B cell (primary cell): ENCODE measurements around the gene KIAA1586. TPM values are rescaled to one million over a fixed set of nuclear protein-coding genes. Genes with fewer than 3 reads are reported as not detected.
"Not testable (repeated sequence)": the region's sequence is repeated elsewhere in the genome, so short reads cannot be mapped to it uniquely, and the experiment has no call there.

ENCODE experiments used
- ATAC-seq: fragments of 200-7000 bp; cut with Tn5 transposase; one replicate; pipeline ENCODE4 v1.10.0; 2021; ENCODE audit warnings: low read depth, mild to moderate bottlenecking, moderate number of reproducible peaks, moderate library complexity
- CTCF ChIA-PET: fragments of 350-600 bp; sonication (Branson Sonifier 250); formaldehyde crosslinking; loops from one replicate; lab custom pipeline; 2021; ENCODE audit warnings: antibody characterized with exemption, inconsistent platforms; lab: Charles Lee
- POLR2A ChIA-PET: fragments of 350-600 bp; sonication (Branson Sonifier 250); formaldehyde crosslinking; loops from one replicate; lab custom pipeline; 2021; ENCODE audit warnings: antibody characterized with exemption; lab: Charles Lee
- DNase-seq: peaks from one replicate; pipeline ENCODE4 v3.0.0; 2013
- H2AFZ ChIP-seq: 2 replicates; pipeline ENCODE4 v1.6.1; 2012; ENCODE audit warnings: mild to moderate bottlenecking, low read depth, low read length; ENCODE audit not compliant: insufficient read depth, poor library complexity, severe bottlenecking
- H3K27ac ChIP-seq, 2 donors: 1 replicate in 1 of 2; 2 replicates in 1 of 2; pipeline ENCODE4 v1.5.1; 2012 to 2013; ENCODE audit warnings: low read length in 2 of 2, mild to moderate bottlenecking in 2 of 2, moderate library complexity in 1 of 2
- H3K27me3 ChIP-seq, 4 experiments: fragments of 200-600 bp in 1 of 4; sonication (generic) in 1 of 4; replicated peaks in 1 of 4; 1 replicate in 2 of 4; 2 replicates in 2 of 4; pipeline versions ENCODE4 v1.6.1 to v1.7.0; 2013 to 2016; ENCODE audit warnings: low read length in 3 of 4, mild to moderate bottlenecking in 2 of 4, mixed read lengths in 1 of 4, moderate library complexity in 1 of 4; ENCODE audit not compliant: insufficient read depth in 4 of 4, control insufficient read depth in 3 of 4; ENCODE audit errors: control extremely low read depth in 1 of 4
- H3K36me3 ChIP-seq, 2 experiments: replicated peaks in 1 of 2; 1 replicate in 1 of 2; 2 replicates in 1 of 2; pipeline versions ENCODE4 v1.6.1 to v1.7.1; 2013; ENCODE audit warnings: low read length in 1 of 2; ENCODE audit not compliant: insufficient read depth in 2 of 2, control insufficient read depth in 1 of 2; ENCODE audit errors: control extremely low read depth in 1 of 2, extremely low read depth in 1 of 2
- H3K4me1 ChIP-seq, 2 donors: fragments of 200-600 bp in 1 of 2; sonication (generic) in 1 of 2; 1 replicate in 1 of 2; 2 replicates in 1 of 2; pipeline versions ENCODE4 v1.5.1 to v1.6.1; 2013 to 2017; ENCODE audit warnings: low read length in 2 of 2; ENCODE audit not compliant: control insufficient read depth in 2 of 2, insufficient read depth in 2 of 2
- H3K4me2 ChIP-seq: replicated peaks from 2 replicates; pipeline ENCODE3; 2012; ENCODE audit warnings: mild to moderate bottlenecking, low read depth, low read length; ENCODE audit not compliant: poor library complexity, severe bottlenecking
- H3K4me3 ChIP-seq, 5 experiments: fragments of 200-600 bp in 1 of 5; sonication (generic) in 1 of 5; 1 replicate in 3 of 5; 2 replicates in 2 of 5; pipeline versions ENCODE4 v1.5.1 to v1.7.0; 2011 to 2016; ENCODE audit warnings: low read length in 4 of 5, mild to moderate bottlenecking in 4 of 5, low read depth in 2 of 5, control low read depth in 1 of 5, moderate library complexity in 1 of 5; ENCODE audit not compliant: insufficient read depth in 1 of 5; ENCODE audit errors: control extremely low read depth in 1 of 5, extremely low read depth in 1 of 5
- H3K79me2 ChIP-seq: fragments of 200-600 bp; sonication (generic); one replicate; pipeline ENCODE4 v1.6.0; 2016; ENCODE audit warnings: low read length; ENCODE audit not compliant: control insufficient read depth, insufficient read depth
- H3K9ac ChIP-seq: fragments of 200-600 bp; sonication (generic); 2 replicates; pipeline ENCODE4 v1.6.1; 2017; ENCODE audit warnings: mild to moderate bottlenecking, low read length, moderate library complexity
- H3K9me3 ChIP-seq, 3 donors: one replicate each; pipeline versions ENCODE4 v1.6.1 to v1.7.1; 2013; ENCODE audit warnings: low read length in 2 of 3; ENCODE audit not compliant: control insufficient read depth in 2 of 3, insufficient read depth in 1 of 3; ENCODE audit errors: control extremely low read depth in 1 of 3
- H4K20me1 ChIP-seq: 2 replicates; pipeline ENCODE4 v1.6.0; 2012; ENCODE audit warnings: mild to moderate bottlenecking, low read length; ENCODE audit not compliant: insufficient read depth, control insufficient read depth, poor library complexity, severe bottlenecking
- H3K27ac Mint-ChIP-seq: one replicate; pipeline ENCODE4 v1.8.0; 2021; ENCODE audit warnings: mixed read lengths
- H3K27me3 Mint-ChIP-seq: one replicate; pipeline ENCODE4 v1.8.0; 2021; ENCODE audit warnings: mixed read lengths
- H3K4me1 Mint-ChIP-seq: one replicate; pipeline ENCODE4 v1.8.0; 2021; ENCODE audit warnings: mixed read lengths
- H3K4me3 Mint-ChIP-seq: one replicate; pipeline ENCODE4 v1.8.0; 2021; ENCODE audit warnings: mixed read lengths
- H3K9me3 Mint-ChIP-seq: one replicate; pipeline ENCODE4 v1.8.0; 2022; ENCODE audit warnings: mixed read lengths; ENCODE audit not compliant: insufficient read depth
- EZH2 ChIP-seq: IDR thresholded peaks from 2 replicates; pipeline ENCODE4 v1.6.1; 2012; ENCODE audit warnings: borderline replicate concordance, low read depth, mild to moderate bottlenecking, moderate library complexity, low read length; ENCODE audit not compliant: insufficient read depth, poor library complexity, severe bottlenecking
- WGBS: methylation state at CpG from one replicate; pipeline ENCODE4 v1.1.5; 2013; ENCODE audit warnings: missing lambda C conversion rate; ENCODE audit not compliant: insufficient coverage; 5-methylcytosine and 5-hydroxymethylcytosine counted together
- intact Hi-C: fragments of 100-400 bp; cut with micrococcal nuclease; formaldehyde crosslinking; loops from one replicate; pipeline ENCODE4 v1.10.0; 2022
- polyA plus RNA-seq: library from polyadenylated mRNA; depleted of rRNA; stranded (reverse); fragments of >200 nt; gene quantifications from 2 replicates; pipeline ENCODE4 v1.2.3, GENCODE V29; 2012
- total RNA-seq, 2 donors: library from RNA; stranded (reverse); fragments of 120-200 nt in 1 of 2; gene quantifications; 1 replicate in 1 of 2; 2 replicates in 1 of 2; pipeline versions ENCODE4 v1.2.3 to v1.2.4, GENCODE V29; 2013 to 2022
- TF ChIP-seq, protein P1 (sequence below): fragments of 200-600 bp; IDR thresholded peaks from one replicate; pipeline ENCODE4 v1.8.0; 2022; ENCODE audit warnings: antibody characterized with exemption, mild to moderate bottlenecking

Gene KIAA1586
- total and polyA plus RNA-seq, 2 donors (not counting 1 experiment from before 2014, with no cell fraction given), result 1.2 to 16.3 TPM

DNA sequence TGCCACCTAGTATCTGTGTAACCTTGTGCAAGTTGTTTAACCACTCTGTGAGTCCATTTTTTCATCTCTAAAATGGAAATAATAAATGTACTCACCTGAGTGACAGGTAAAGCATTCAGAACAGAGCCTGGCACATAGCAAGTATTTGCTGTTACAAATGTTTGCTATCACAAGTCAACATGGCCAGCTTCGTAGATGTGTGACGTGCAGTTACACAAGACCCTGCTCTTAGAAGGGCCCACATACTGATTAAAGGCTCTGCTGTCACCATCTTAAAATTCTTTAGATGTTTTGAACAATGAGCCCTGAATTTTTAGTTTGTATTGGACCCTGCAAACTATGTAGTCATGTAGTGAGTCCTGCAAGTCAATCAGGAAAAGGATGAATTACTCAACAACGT is 40.4 kb upstream of the KIAA1586 start:
- ATAC-seq, result no peak
- H3K4me1 Mint-ChIP-seq, result no peaks in the 10 kb centered on the region

DNA sequence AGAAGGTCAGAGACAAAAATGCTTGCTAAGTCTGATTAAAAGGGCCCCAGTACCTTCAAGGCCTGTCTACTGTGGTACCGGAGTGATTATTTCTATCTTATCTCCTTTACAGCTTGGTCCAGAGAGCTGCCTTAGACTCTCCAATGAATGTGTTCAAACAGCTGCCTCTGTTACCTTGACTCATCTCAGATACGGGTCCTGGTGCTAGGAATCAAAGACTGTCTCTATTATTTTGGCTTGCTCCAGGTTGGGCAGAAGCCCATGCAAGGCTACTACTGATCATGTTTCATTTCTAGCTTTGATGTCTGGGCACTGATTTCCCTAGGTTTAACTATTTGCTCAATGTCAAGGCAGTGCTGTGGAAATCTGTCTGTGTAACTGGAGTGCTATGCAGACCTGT is 38.4 kb upstream of the KIAA1586 start:
- POLR2A ChIA-PET, H3K4me3 Mint-ChIP-seq, H3K27ac ChIP-seq: not testable (repeated sequence)

More for the DNA sequence above, 40.4 kb upstream of the KIAA1586 start:
- Histone ChIP-seq H2AFZ (no peak overlapping the region), H3K27ac (no peak overlapping the region), H3K4me3 (no peak overlapping the region), H3K9me3 (peaks cover 0 to 3% (median 0%) of the 10 kb centered on the region in 3 donors), H3K36me3 (no peaks in the 10 kb centered on the region), H3K4me2 (no peak overlapping the region), H3K79me2 (no peaks in the 10 kb centered on the region), H3K4me1 (no peaks in the 10 kb centered on the region), H3K27me3 (no peaks in the 10 kb centered on the region), H4K20me1 (no peaks in the 10 kb centered on the region), H3K9ac (no peak overlapping the region)
- no peak for DNase-seq
- H3K4me3 Mint-ChIP-seq, result no peak overlapping the region
- ChIA-PET POLR2A (no interaction called here), CTCF (no interaction called here)
- no peak overlapping the region for H3K27ac Mint-ChIP-seq
- WGBS, result 100% methylated on average over 2 of the region's 3 CpGs
- H3K27me3 Mint-ChIP-seq, result peaks cover 9% of the 10 kb centered on the region
- TF ChIP-seq, protein P1, sequence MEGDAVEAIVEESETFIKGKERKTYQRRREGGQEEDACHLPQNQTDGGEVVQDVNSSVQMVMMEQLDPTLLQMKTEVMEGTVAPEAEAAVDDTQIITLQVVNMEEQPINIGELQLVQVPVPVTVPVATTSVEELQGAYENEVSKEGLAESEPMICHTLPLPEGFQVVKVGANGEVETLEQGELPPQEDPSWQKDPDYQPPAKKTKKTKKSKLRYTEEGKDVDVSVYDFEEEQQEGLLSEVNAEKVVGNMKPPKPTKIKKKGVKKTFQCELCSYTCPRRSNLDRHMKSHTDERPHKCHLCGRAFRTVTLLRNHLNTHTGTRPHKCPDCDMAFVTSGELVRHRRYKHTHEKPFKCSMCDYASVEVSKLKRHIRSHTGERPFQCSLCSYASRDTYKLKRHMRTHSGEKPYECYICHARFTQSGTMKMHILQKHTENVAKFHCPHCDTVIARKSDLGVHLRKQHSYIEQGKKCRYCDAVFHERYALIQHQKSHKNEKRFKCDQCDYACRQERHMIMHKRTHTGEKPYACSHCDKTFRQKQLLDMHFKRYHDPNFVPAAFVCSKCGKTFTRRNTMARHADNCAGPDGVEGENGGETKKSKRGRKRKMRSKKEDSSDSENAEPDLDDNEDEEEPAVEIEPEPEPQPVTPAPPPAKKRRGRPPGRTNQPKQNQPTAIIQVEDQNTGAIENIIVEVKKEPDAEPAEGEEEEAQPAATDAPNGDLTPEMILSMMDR, result no peak
- no peak for TF ChIP-seq EZH2
- no peaks in the 10 kb centered on the region for H3K9me3 Mint-ChIP-seq
- intact Hi-C loops, result no loop called here

More for the DNA sequence above, 38.4 kb upstream of the KIAA1586 start:
- H3K79me2 ChIP-seq, H2AFZ ChIP-seq, H3K4me1 Mint-ChIP-seq, H3K9me3 ChIP-seq, intact Hi-C loops, H4K20me1 ChIP-seq, H3K27ac Mint-ChIP-seq, DNase-seq, H3K36me3 ChIP-seq, H3K9ac ChIP-seq, H3K4me3 ChIP-seq, H3K27me3 Mint-ChIP-seq, H3K4me2 ChIP-seq, H3K9me3 Mint-ChIP-seq, ATAC-seq, H3K4me1 ChIP-seq, H3K27me3 ChIP-seq: not testable (repeated sequence)
- CTCF ChIA-PET, result interaction anchor here (1.0 kb wide), 1 partner anchor 105 kb away, joined by 3 read pairs; no protein-coding TSS in a partner anchor
- 97% methylated on average over 2 of the region's 2 CpGs for WGBS
